BJ (cell line): ENCODE data around the gene HDAC5. TPM values are rescaled to one million over a fixed set of nuclear protein-coding genes. Genes with fewer than 3 reads are reported as not detected.

Experiments used
- CTCF ChIA-PET: fragments of 350-600 bp; formaldehyde crosslinking; extraction: SDS; loops from one replicate; lab custom pipeline; 2021; ENCODE audit warnings: antibody characterized with exemption, inconsistent platforms; lab: Yijun Ruan, JAX
- POLR2A ChIA-PET: fragments of 300-600 bp; sonication (Branson Sonifier 250); formaldehyde crosslinking; extraction: SDS; loops from one replicate; lab custom pipeline; 2021; ENCODE audit warnings: antibody characterized with exemption; lab: Charles Lee
- DNase-seq: peaks from one replicate; pipeline ENCODE4 v3.0.0-alpha.2; 2011; ENCODE audit warnings: low read depth
- H3K27me3 ChIP-seq: 2 replicates; pipeline ENCODE4 v1.6.0; 2011; ENCODE audit warnings: low read length; ENCODE audit not compliant: control insufficient read depth, insufficient read depth
- H3K36me3 ChIP-seq: 2 replicates; pipeline ENCODE4 v1.5.1; 2011; ENCODE audit warnings: low read length; ENCODE audit not compliant: control insufficient read depth, insufficient read depth
- H3K4me3 ChIP-seq: 2 replicates; pipeline ENCODE4 v1.5.1; 2011; ENCODE audit warnings: low read depth, mild to moderate bottlenecking, control low read depth, low read length
- CTCF ChIP-seq: IDR thresholded peaks from 2 replicates; pipeline ENCODE4 v1.5.1; 2011; ENCODE audit warnings: low read depth, mild to moderate bottlenecking, control low read depth, inconsistent platforms, low read length, moderate library complexity; ENCODE audit not compliant: insufficient read depth
- polyA plus RNA-seq: library from polyadenylated mRNA; depleted of rRNA; stranded (reverse); fragments of >200 nt; gene quantifications from 2 replicates; pipeline ENCODE4 v1.2.3, GENCODE V29; 2011

Gene HDAC5
- polyA plus RNA-seq, 1 experiment = 102 TPM

GRCh38 chr17:44112284-44113280 is 10.9 kb downstream of the HDAC5 start:
- TF ChIP-seq CTCF = no peak
- Histone ChIP-seq H3K27me3 (no peaks in the 10 kb centered on the region), H3K36me3 (peaks cover 12% of the 10 kb centered on the region), H3K4me3 (no peak overlapping the region)
- no peak for DNase-seq
- ChIA-PET CTCF (interaction anchor here (0.6 to 2.7 kb wide), 7 partner anchors 8 to 1036 kb away, joined by 3 to 14 read pairs (median 6); partner anchors contain the start of gene HDAC5), POLR2A (interaction anchor here (0.9 kb wide), 1 partner anchor 11 kb away, joined by 6 read pairs; the partner anchor contains the start of gene HDAC5)

- CTCF ChIA-PET = interaction anchor here (0.6 to 2.7 kb wide), 8 partner anchors 9 to 92 kb away, joined by 3 to 14 read pairs (median 5); partner anchors contain the start of gene HDAC5
- TF ChIP-seq CTCF = no peak
- DNase-seq = no peak
- Histone ChIP-seq H3K27me3 (no peaks in the 10 kb centered on the region), H3K4me3 (no peak overlapping the region), H3K36me3 (peaks cover 13% of the 10 kb centered on the region)
- POLR2A ChIA-PET = interaction anchor here (0.5 kb wide), 1 partner anchor 42 kb away, joined by 12 read pairs; no protein-coding TSS in a partner anchor
Measured at GRCh38 chr17:44111777-44112176, 11.7 kb downstream of the HDAC5 start.

GRCh38 chr17:44110823-44111633 is 12.4 kb downstream of the HDAC5 start:
- CTCF ChIA-PET = interaction anchor here (0.6 to 2.7 kb wide), 11 partner anchors 10 to 93 kb away, joined by 3 to 14 read pairs (median 4); partner anchors contain the start of gene HDAC5
- no peak for TF ChIP-seq CTCF
- Histone ChIP-seq H3K27me3 (no peaks in the 10 kb centered on the region), H3K4me3 (peak overlapping the region; percentile 54), H3K36me3 (peaks cover 12% of the 10 kb centered on the region)
- DNase-seq = peak; percentile 62
- POLR2A ChIA-PET = interaction anchor here (0.5 to 0.7 kb wide), 4 partner anchors 21 to 219 kb away, joined by 3 to 15 read pairs (median 8); no protein-coding TSS in a partner anchor

- no peak for TF ChIP-seq CTCF
- no peak for DNase-seq
- Histone ChIP-seq H3K36me3 (peaks cover 10% of the 10 kb centered on the region), H3K27me3 (no peaks in the 10 kb centered on the region), H3K4me3 (peak overlapping the region; percentile 54)
- ChIA-PET CTCF (interaction anchor here (0.8 to 1.4 kb wide), 6 partner anchors 9 to 166 kb away, joined by 3 to 6 read pairs (median 4); no protein-coding TSS in a partner anchor), POLR2A (no interaction called here)
Measured at GRCh38 chr17:44110011-44110686, 13.3 kb downstream of the HDAC5 start.
